Endothelial cell of umbilical vein (primary cell): ENCODE data around the gene NFATC3.

Source experiments
- CTCF ChIP-seq, 2 donors: IDR thresholded peaks; 1 replicate in 1 of 2; 2 replicates in 1 of 2; pipeline ENCODE4 v1.5.1; 2011; ENCODE audit warnings: low read length in 2 of 2, mild to moderate bottlenecking in 2 of 2, moderate library complexity in 2 of 2, control low read depth in 1 of 2, inconsistent platforms in 1 of 2, low read depth in 1 of 2; ENCODE audit not compliant: insufficient read depth in 1 of 2; ENCODE audit errors: extremely low read depth in 1 of 2
- MAX ChIP-seq: IDR thresholded peaks from 2 replicates; pipeline ENCODE4 v1.6.1; 2011; ENCODE audit not compliant: insufficient read depth, insufficient read length

GRCh38 chr16:68246666-68247065 is 161.5 kb downstream of the NFATC3 start:
- no peak for TF ChIP-seq MAX
- no peak for TF ChIP-seq CTCF (IDR thresholded peaks at IDR 0.05; ENCODE audit: extremely low read depth in 1 of 2, insufficient read depth in 1 of 2, low read depth in 1 of 2, low read length in 2 of 2)
